ENCODE data around the gene MPHOSPH10. TPM values are rescaled to one million over a fixed set of nuclear protein-coding genes. Genes with fewer than 3 reads are reported as not detected.

The MPHOSPH10 gene, protein sequence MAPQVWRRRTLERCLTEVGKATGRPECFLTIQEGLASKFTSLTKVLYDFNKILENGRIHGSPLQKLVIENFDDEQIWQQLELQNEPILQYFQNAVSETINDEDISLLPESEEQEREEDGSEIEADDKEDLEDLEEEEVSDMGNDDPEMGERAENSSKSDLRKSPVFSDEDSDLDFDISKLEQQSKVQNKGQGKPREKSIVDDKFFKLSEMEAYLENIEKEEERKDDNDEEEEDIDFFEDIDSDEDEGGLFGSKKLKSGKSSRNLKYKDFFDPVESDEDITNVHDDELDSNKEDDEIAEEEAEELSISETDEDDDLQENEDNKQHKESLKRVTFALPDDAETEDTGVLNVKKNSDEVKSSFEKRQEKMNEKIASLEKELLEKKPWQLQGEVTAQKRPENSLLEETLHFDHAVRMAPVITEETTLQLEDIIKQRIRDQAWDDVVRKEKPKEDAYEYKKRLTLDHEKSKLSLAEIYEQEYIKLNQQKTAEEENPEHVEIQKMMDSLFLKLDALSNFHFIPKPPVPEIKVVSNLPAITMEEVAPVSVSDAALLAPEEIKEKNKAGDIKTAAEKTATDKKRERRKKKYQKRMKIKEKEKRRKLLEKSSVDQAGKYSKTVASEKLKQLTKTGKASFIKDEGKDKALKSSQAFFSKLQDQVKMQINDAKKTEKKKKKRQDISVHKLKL
- polyA plus RNA-seq (2011; rRNA removed) (25.9 and 51.7 TPM in 2 replicates), polyA plus RNA-seq (2017; fragmentation: RNase III; extraction: RNeasy Plus Mini Kit Qiagen cat#74134 plus additional on column Dnase treatment) (39.2 to 43.8 TPM (median 41.1 TPM) in 3 replicates), polyA minus RNA-seq (2011; rRNA and poly(A)+ RNA removed) (10.0 and 10.1 TPM in 2 replicates)
- 7.9 and 10.6 TPM in 2 replicates for polyA plus RNA-seq (2012; cell fraction: cytosol; rRNA removed)
- polyA plus RNA-seq (2012; cell fraction: nucleus; rRNA removed), result 6.7 and 11.1 TPM in 2 replicates

DNA sequence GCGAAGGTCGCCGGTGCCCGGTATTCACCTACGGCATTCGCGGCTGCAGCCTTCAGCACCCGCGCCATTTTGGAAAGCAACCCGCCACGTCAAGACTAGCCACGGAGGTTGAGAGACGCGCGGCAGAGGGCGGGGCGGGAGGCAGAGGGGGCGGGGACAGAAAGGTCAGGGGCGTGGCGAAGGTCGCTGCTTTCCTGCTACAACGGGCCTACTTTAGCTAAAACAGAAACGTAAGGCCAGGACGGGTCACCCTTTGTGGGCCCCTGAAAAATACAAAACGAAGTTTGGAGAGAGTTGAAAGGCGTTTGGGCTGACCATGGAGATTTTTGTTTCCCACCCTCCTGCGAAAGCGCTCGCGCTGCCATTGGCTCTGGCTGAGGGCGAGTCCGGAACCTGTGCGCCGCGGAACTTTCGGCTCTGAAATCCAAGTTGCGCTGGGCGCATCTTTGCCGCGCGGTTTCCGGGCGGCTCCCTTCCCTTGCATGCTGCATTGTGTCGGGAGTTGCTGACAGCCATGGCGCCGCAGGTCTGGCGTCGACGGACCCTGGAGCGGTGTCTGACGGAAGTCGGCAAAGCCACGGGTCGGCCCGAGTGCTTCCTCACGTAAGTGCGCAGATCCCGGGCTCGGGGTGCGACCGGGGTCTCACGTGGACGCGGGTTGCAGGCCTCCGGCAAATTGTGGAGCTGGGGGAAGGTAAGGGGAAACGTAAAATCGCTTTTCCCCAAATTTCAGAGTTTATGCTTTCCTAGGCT, at the start of gene MPHOSPH10, which contains the start of gene MCEE:
MPHOSPH10 (plus strand) TSS at position 483 of the 753 bp plus-strand sequence; CDS start at position 515, 32 bp downstream.
MCEE (minus strand) TSS at position 78 of the 753 bp plus-strand sequence; CDS start at position 68, 10 bp downstream.
- CTCF ChIA-PET, result interaction anchor here (0.7 to 1.2 kb wide), 6 partner anchors 10 to 97 kb away, joined by 3 to 6 read pairs (median 3); partner anchors contain the start of gene PAIP2B
- POLR2A ChIA-PET, result interaction anchor here (0.5 to 3.2 kb wide), 8 partner anchors 9 to 201 kb away, joined by 3 to 35 read pairs (median 4); partner anchors contain the start of genes NAGK, PAIP2B and ZNF638
- peak within 1 kb of the TSS; percentile 88 for H3K4me2 ChIP-seq
- H3K4me3 ChIP-seq, result peak within 1 kb of the TSS; percentile 83
- peaks cover 20% of the 10 kb centered on the region; the same call in 2 of the 3 replicates for H3K4me1 ChIP-seq
- peak within 1 kb of the TSS; percentile 88 to 92 for H3K27ac ChIP-seq
- ATAC-seq (peak; percentile 97 to 99), FAIRE-seq (no peak), DNase-seq (ENCODE audit: low read depth in 1 of 2, low spot score in 1 of 2) (peak; percentile 86 to 94)
- no peaks in the 10 kb centered on the region for H3K9me3 ChIP-seq
- 2% methylated on average over 57 of the region's 67 CpGs for WGBS (ENCODE audit: missing lambda C conversion rate)
- no peak for TF ChIP-seq CBX8 (IDR thresholded peaks at IDR 0.05)
- peak; percentile 1 for TF ChIP-seq MAFK (IDR thresholded peaks at IDR 0.05; ENCODE audit: partially characterized antibody)
- no peak for TF ChIP-seq NPAS2 (CRISPR knock-in tag; IDR thresholded peaks at IDR 0.05; ENCODE audit: borderline replicate concordance)
- TF ChIP-seq, protein P1, sequence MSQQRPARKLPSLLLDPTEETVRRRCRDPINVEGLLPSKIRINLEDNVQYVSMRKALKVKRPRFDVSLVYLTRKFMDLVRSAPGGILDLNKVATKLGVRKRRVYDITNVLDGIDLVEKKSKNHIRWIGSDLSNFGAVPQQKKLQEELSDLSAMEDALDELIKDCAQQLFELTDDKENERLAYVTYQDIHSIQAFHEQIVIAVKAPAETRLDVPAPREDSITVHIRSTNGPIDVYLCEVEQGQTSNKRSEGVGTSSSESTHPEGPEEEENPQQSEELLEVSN (IDR thresholded peaks at IDR 0.05; ENCODE audit: borderline replicate concordance, low read depth), result peak; percentile 92
- TF ChIP-seq ZC3H11A (IDR thresholded peaks at IDR 0.05), result peak; percentile 38; the same call in 1 of the 2 replicates
- no peak for TF ChIP-seq USF2 (IDR thresholded peaks at IDR 0.05)
- TF ChIP-seq REST (IDR thresholded peaks at IDR 0.05), result peak; percentile 83; the same call in 1 of the 2 replicates
- peak; percentile 91 to 94 for TF ChIP-seq JUN (IDR thresholded peaks at IDR 0.05)
- TF ChIP-seq EHF (CRISPR knock-in tag; IDR thresholded peaks at IDR 0.05), result no peak
- TF ChIP-seq TP53 (CRISPR knock-in tag; IDR thresholded peaks at IDR 0.05), result no peak
- TF ChIP-seq BHLHE40 (IDR thresholded peaks at IDR 0.05; ENCODE audit: low read depth, low read length), result no peak
- TF ChIP-seq EP300 (IDR thresholded peaks at IDR 0.05), result no peak
- peak; percentile 94 for TF ChIP-seq POLR2A (IDR thresholded peaks at IDR 0.05; ENCODE audit: low read length)
- TF ChIP-seq, protein P2, sequence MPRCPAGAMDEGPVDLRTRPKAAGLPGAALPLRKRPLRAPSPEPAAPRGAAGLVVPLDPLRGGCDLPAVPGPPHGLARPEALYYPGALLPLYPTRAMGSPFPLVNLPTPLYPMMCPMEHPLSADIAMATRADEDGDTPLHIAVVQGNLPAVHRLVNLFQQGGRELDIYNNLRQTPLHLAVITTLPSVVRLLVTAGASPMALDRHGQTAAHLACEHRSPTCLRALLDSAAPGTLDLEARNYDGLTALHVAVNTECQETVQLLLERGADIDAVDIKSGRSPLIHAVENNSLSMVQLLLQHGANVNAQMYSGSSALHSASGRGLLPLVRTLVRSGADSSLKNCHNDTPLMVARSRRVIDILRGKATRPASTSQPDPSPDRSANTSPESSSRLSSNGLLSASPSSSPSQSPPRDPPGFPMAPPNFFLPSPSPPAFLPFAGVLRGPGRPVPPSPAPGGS (IDR thresholded peaks at IDR 0.05), result peak; percentile 73; the same call in 2 of the 3 replicates
- no peak for TF ChIP-seq ZSCAN20 (CRISPR knock-in tag; IDR thresholded peaks at IDR 0.05)
- TF ChIP-seq NFE2L2 (conservative IDR thresholded peaks at IDR 0.05; ENCODE audit: low read length), result no peak
- no peak for TF ChIP-seq ESRRA (IDR thresholded peaks at IDR 0.05; ENCODE audit: borderline replicate concordance, low read length)
- peak; percentile 63; the same call in 1 of the 2 replicates for TF ChIP-seq RFX5 (IDR thresholded peaks at IDR 0.05)
- TF ChIP-seq SMC3 (IDR thresholded peaks at IDR 0.05), result 0 out of 3 replicates have a peak, but pooled peaks have one; percentile 11
- TF ChIP-seq CHD2 (IDR thresholded peaks at IDR 0.05; ENCODE audit: low read length, partially characterized antibody), result no peak
- no peak for TF ChIP-seq RAD21 (conservative IDR thresholded peaks at IDR 0.05 in 1 of 2, IDR thresholded peaks at IDR 0.05 in 1 of 2)
- no peak for TF ChIP-seq CBX2 (IDR thresholded peaks at IDR 0.05; ENCODE audit: borderline replicate concordance, low read depth)
- peak; percentile 71; the same call in 1 of the 2 replicates for TF ChIP-seq PBX3 (IDR thresholded peaks at IDR 0.05)
- no peak for TF ChIP-seq EHMT2 (IDR thresholded peaks at IDR 0.05; ENCODE audit: low read depth)
- TF ChIP-seq JUNB (IDR thresholded peaks at IDR 0.05), result no peak
- peak; percentile 46 for TF ChIP-seq GATA3 (IDR thresholded peaks at IDR 0.05; ENCODE audit: borderline replicate concordance)
- TF ChIP-seq KDM5A (IDR thresholded peaks at IDR 0.05), result peak; percentile 95
- TF ChIP-seq MYC (IDR thresholded peaks at IDR 0.05; ENCODE audit: borderline replicate concordance, low read length), result peak; percentile 90; the same call in 1 of the 2 replicates

Data from A549 (cell line).